ENCODE data around the gene OR52E6.
A peak's percentile ranks its signal among the peaks of the same experiment; 100 is the strongest.

The OR52E6 gene

GRCh38 chr11:5841797-5842196 lies at the start of gene OR52E6:
Gene OR52E6 (minus strand): TSS chr11:5841897. CDS start chr11:5841897, 0 bp downstream.
- DNase-seq (ENCODE audit: low read depth in 2 of 2) = no peak

GRCh38 chr11:5891216-5891800 lies 49.6 kb upstream of the OR52E6 start:
- DNase-seq (ENCODE audit: low read depth in 2 of 2) = no peak

GRCh38 chr11:5887661-5888060 lies 46.0 kb upstream of the OR52E6 start:
- DNase-seq (ENCODE audit: low read depth in 2 of 2) = no peak

GRCh38 chr11:5887172-5887571 lies 45.5 kb upstream of the OR52E6 start:
- no peak for DNase-seq (ENCODE audit: low read depth in 2 of 2)

- no peak for DNase-seq (ENCODE audit: low read depth in 2 of 2)
Observed at GRCh38 chr11:5881756-5882155, 40.1 kb upstream of the OR52E6 start.

GRCh38 chr11:5880329-5880728 lies 38.6 kb upstream of the OR52E6 start, which contains the start of gene OR52E4:
Gene OR52E4 (plus strand): TSS chr11:5880629. CDS start chr11:5884293, 3,664 bp downstream.
- DNase-seq (ENCODE audit: low read depth in 2 of 2) = no peak

GRCh38 chr11:5878564-5878963 lies 36.9 kb upstream of the OR52E6 start:
- no peak for DNase-seq (ENCODE audit: low read depth in 2 of 2)

- DNase-seq (ENCODE audit: low read depth in 2 of 2) = no peak
Observed at GRCh38 chr11:5865826-5866225, 24.1 kb upstream of the OR52E6 start.

GRCh38 chr11:5857590-5857989 lies 15.9 kb upstream of the OR52E6 start, which contains the start of gene OR52E8:
Gene OR52E8 (minus strand): TSS chr11:5857690. CDS start chr11:5857690, 0 bp downstream.
- no peak for DNase-seq (ENCODE audit: low read depth in 2 of 2)

- DNase-seq (ENCODE audit: low read depth in 2 of 2) = no peak
Observed at GRCh38 chr11:5851002-5851401, 9.3 kb upstream of the OR52E6 start.

GRCh38 chr11:5847711-5848110 lies 6.0 kb upstream of the OR52E6 start:
- no peak for DNase-seq (ENCODE audit: low read depth in 2 of 2)

GRCh38 chr11:5846701-5847100 lies 5.0 kb upstream of the OR52E6 start:
- no peak for DNase-seq (ENCODE audit: low read depth in 2 of 2)

GRCh38 chr11:5837695-5838094 lies 4.0 kb downstream of the OR52E6 start:
- no peak for DNase-seq (ENCODE audit: low read depth in 2 of 2)

GRCh38 chr11:5833446-5833845 lies 8.3 kb downstream of the OR52E6 start:
- DNase-seq (ENCODE audit: low read depth in 2 of 2) = no peak

- DNase-seq (ENCODE audit: low read depth in 2 of 2) = no peak
Observed at GRCh38 chr11:5831196-5831829, 10.4 kb downstream of the OR52E6 start.

GRCh38 chr11:5818245-5818886 lies 23.3 kb downstream of the OR52E6 start:
- no peak for DNase-seq (ENCODE audit: low read depth in 2 of 2)

- DNase-seq (ENCODE audit: low read depth in 2 of 2) = no peak
Observed at GRCh38 chr11:5815534-5815933, 26.2 kb downstream of the OR52E6 start.

- no peak for DNase-seq (ENCODE audit: low read depth in 2 of 2)
Observed at GRCh38 chr11:5809905-5810795, 31.5 kb downstream of the OR52E6 start.

GRCh38 chr11:5809122-5809519 lies 32.6 kb downstream of the OR52E6 start:
- DNase-seq (ENCODE audit: low read depth in 2 of 2) = no peak

GRCh38 chr11:5808500-5809121 lies 33.1 kb downstream of the OR52E6 start, which contains the start of gene OR52N2:
Gene OR52N2 (plus strand): TSS chr11:5808924. CDS start chr11:5820336, 11,412 bp downstream.
- peak; percentile 52 to 61 for DNase-seq (ENCODE audit: low read depth in 2 of 2)

- no peak for DNase-seq (ENCODE audit: low read depth in 2 of 2)
Observed at GRCh38 chr11:5807580-5807979, 34.1 kb downstream of the OR52E6 start.
